Kidney glomerular epithelial cell (primary cell): Measurements from ENCODE around the gene TCL1B.
"Not testable (repeated sequence)": the region's sequence is repeated elsewhere in the genome, so short reads cannot be mapped to it uniquely, and the experiment has no call there.

Source experiments
- DNase-seq: peaks from one replicate; lab custom pipeline; 2025; lab: John Stamatoyannopoulos, UW

The TCL1B gene

GRCh38 chr14:95703341-95703740 lies 17.1 kb downstream of the TCL1B start:
- DNase-seq: no peak

- no peak for DNase-seq
Observed at GRCh38 chr14:95703805-95704204, 17.6 kb downstream of the TCL1B start.

GRCh38 chr14:95705518-95705917 lies 19.3 kb downstream of the TCL1B start:
- no peak for DNase-seq

GRCh38 chr14:95707327-95707726 lies 21.1 kb downstream of the TCL1B start:
- DNase-seq: no peak

- no peak for DNase-seq
Observed at GRCh38 chr14:95710106-95710505, 23.9 kb downstream of the TCL1B start.

- DNase-seq: no peak
Observed at GRCh38 chr14:95711476-95712176, 25.4 kb downstream of the TCL1B start.

GRCh38 chr14:95712398-95712797 lies 26.2 kb downstream of the TCL1B start:
- DNase-seq: no peak

GRCh38 chr14:95713596-95714371 lies 27.6 kb downstream of the TCL1B start, which contains the start of gene TCL1A:
Gene TCL1A, minus strand, starts transcription at chr14:95714125. Its CDS starts 59 bp downstream, at chr14:95714066.
- DNase-seq: no peak

- no peak for DNase-seq
Observed at GRCh38 chr14:95722525-95723190, 36.4 kb downstream of the TCL1B start.

- DNase-seq: no peak
Observed at GRCh38 chr14:95725685-95726336, 39.6 kb downstream of the TCL1B start.

GRCh38 chr14:95727056-95727700 lies 41.0 kb downstream of the TCL1B start:
- DNase-seq: no peak

GRCh38 chr14:95729402-95730028 lies 43.3 kb downstream of the TCL1B start:
- not testable (repeated sequence) for DNase-seq

GRCh38 chr14:95730126-95730525 lies 43.9 kb downstream of the TCL1B start:
- DNase-seq: no peak

- no peak for DNase-seq
Observed at GRCh38 chr14:95733212-95733611, 47.0 kb downstream of the TCL1B start.

GRCh38 chr14:95739356-95739755 lies 53.1 kb downstream of the TCL1B start:
- no peak for DNase-seq

GRCh38 chr14:95741038-95741490 lies 54.8 kb downstream of the TCL1B start:
- no peak for DNase-seq

- DNase-seq: no peak
Observed at GRCh38 chr14:95741781-95742180, 55.6 kb downstream of the TCL1B start.
